SK-N-SH (cell line): ENCODE data around the gene CUEDC2.

Experiments used
- CHD2 ChIP-seq: fragments of 150-350 bp; IDR thresholded peaks from 2 replicates; pipeline ENCODE4 v1.6.1; 2018; ENCODE audit warnings: low read length; ENCODE audit not compliant: partially characterized antibody
- CTCF ChIP-seq: fragments of 200-600 bp; sonication (generic); IDR thresholded peaks from 2 replicates; pipeline ENCODE4 v1.6.1; 2017; ENCODE audit warnings: antibody characterized with exemption, mild to moderate bottlenecking, moderate library complexity
- EP300 ChIP-seq, 2 experiments: IDR thresholded peaks; 2 replicates each; pipeline versions ENCODE4 v1.4.0 to v1.6.1; 2012; ENCODE audit warnings: borderline replicate concordance in 1 of 2, low read depth in 1 of 2, low read length in 1 of 2
- FOXM1 ChIP-seq: IDR thresholded peaks from 2 replicates; pipeline ENCODE4 v1.4.0; 2012; ENCODE audit warnings: low read depth, mild to moderate bottlenecking
- IRF3 ChIP-seq: fragments of 150-350 bp; IDR thresholded peaks from 2 replicates; pipeline ENCODE4 v1.6.1; 2016; ENCODE audit warnings: mild to moderate bottlenecking, low read depth, low read length
- JUND ChIP-seq: IDR thresholded peaks from 2 replicates; pipeline ENCODE4 v1.4.0; 2012
- MXI1 ChIP-seq: IDR thresholded peaks from 2 replicates; pipeline ENCODE4 v1.6.1; 2012; ENCODE audit warnings: mild to moderate bottlenecking, low read depth, low read length, improper control_type of control experiment
- NRF1 ChIP-seq: IDR thresholded peaks from 2 replicates; pipeline ENCODE4 v1.6.1; 2012; ENCODE audit warnings: low read depth, mild to moderate bottlenecking, low read length
- POLR2AphosphoS5 ChIP-seq: IDR thresholded peaks from 2 replicates; pipeline ENCODE4 v1.6.1; 2012; ENCODE audit warnings: low read depth, low read length
- RCOR1 ChIP-seq: fragments of 150-350 bp; IDR thresholded peaks from 2 replicates; pipeline ENCODE4 v1.6.1; 2017; ENCODE audit warnings: antibody characterized with exemption, low read length
- SMC3 ChIP-seq: IDR thresholded peaks from 2 replicates; pipeline ENCODE4 v1.6.1; 2012; ENCODE audit warnings: low read depth, low read length, improper control_type of control experiment
- USF2 ChIP-seq: fragments of 150-350 bp; IDR thresholded peaks from 2 replicates; pipeline ENCODE4 v1.6.1; 2017; ENCODE audit warnings: antibody characterized with exemption, low read length, low read depth, borderline replicate concordance
- YY1 ChIP-seq: IDR thresholded peaks from 2 replicates; pipeline ENCODE4 v1.4.0; 2012; ENCODE audit warnings: low read depth, mild to moderate bottlenecking
- ZBTB33 ChIP-seq: IDR thresholded peaks from 2 replicates; pipeline ENCODE4 v1.4.0; 2012; ENCODE audit warnings: low read depth, borderline replicate concordance

GRCh38 chr10:102384606-102385429, 47.6 kb downstream of the CUEDC2 start:
- TF ChIP-seq YY1 (no peak), CTCF (no peak), IRF3 (no peak), EP300 (IDR thresholded peaks at IDR 0.05; ENCODE audit: borderline replicate concordance in 1 of 2, low read depth in 1 of 2, low read length in 1 of 2) (no peak), FOXM1 (no peak), CHD2 (no peak), RCOR1 (no peak), SMC3 (no peak), JUND (no peak), NRF1 (no peak), ZBTB33 (no peak), USF2 (no peak), POLR2AphosphoS5 (no peak), MXI1 (no peak)
